ENCODE measurements around the gene CREBBP. TPM values are rescaled to one million over a fixed set of nuclear protein-coding genes. Genes with fewer than 3 reads are reported as not detected.

The CREBBP gene
- total and polyA plus RNA-seq, 9 of the 15 experiments (the other 6 are each of a cell fraction or from before 2014, with no cell fraction given), result 0.70 to 24.8 (median 5.6) TPM

- TF ChIP-seq IRF2 (CRISPR knock-in tag; IDR thresholded peaks at IDR 0.05) (no peak), CAMTA2 (CRISPR knock-in tag; conservative IDR thresholded peaks at IDR 0.05) (no peak)
These were observed 20.6 kb downstream of the CREBBP start (continued) for GRCh38 chr16:3859889-3860288.

- no peak overlapping the region for H3K4me2 ChIP-seq (ENCODE audit: insufficient read depth, low read length)
- POLR2A ChIA-PET, result no interaction called here
- no peaks in the 10 kb centered on the region for H3K27me3 ChIP-seq (ENCODE audit: control insufficient read depth in 2 of 2, insufficient read depth in 2 of 2, low read length in 2 of 2)
- H3K4me1 ChIP-seq (replicated peaks in 1 of 2; ENCODE audit: control insufficient read depth in 2 of 2, insufficient read depth in 2 of 2, low read length in 2 of 2), result peaks cover 18 to 30% of the 10 kb centered on the region in 2 experiments
- peaks cover 3% of the 10 kb centered on the region for H3K9me1 ChIP-seq (ENCODE audit: control insufficient read depth, insufficient read depth, low read length)
- no peak overlapping the region for H3K27ac ChIP-seq (ENCODE audit: extremely low read depth, low read depth, low read length)
- BruUV-seq (replicated peaks), result no TSS peak
- ATAC-seq (no peak), FAIRE-seq (no peak), DNase-seq (ENCODE audit: extremely low read depth in 1 of 4, low spot score in 3 of 4) (no peak)
- in situ Hi-C loops (cut with MboI) (no loop called here), intact Hi-C loops (cut with micrococcal nuclease) (no loop called here)
- H3K9ac ChIP-seq (ENCODE audit: insufficient read depth in 1 of 2, low read depth in 2 of 2, low read length in 2 of 2), result no peak overlapping the region
- peaks cover 20% of the 10 kb centered on the region for H4K20me1 ChIP-seq (replicated peaks; ENCODE audit: control insufficient read depth, insufficient read depth, low read length)
- H3K9me3 ChIP-seq (replicated peaks; ENCODE audit: control insufficient read depth, insufficient read depth, low read depth, low read length), result no peaks in the 10 kb centered on the region
- no peak overlapping the region for H2AFZ ChIP-seq (ENCODE audit: low read depth, low read length)
- H3K4me3 ChIP-seq, result no peak overlapping the region
- H3K79me2 ChIP-seq (ENCODE audit: control insufficient read depth, insufficient read depth, low read length), result peaks cover 93% of the 10 kb centered on the region
- no peaks in the 10 kb centered on the region for H3K36me3 ChIP-seq (ENCODE audit: control insufficient read depth, insufficient read depth, low read length)
- no peak for TF ChIP-seq ZNF280B (CRISPR knock-in tag; IDR thresholded peaks at IDR 0.05)
- CTCF ChIA-PET (ENCODE audit: low intra/inter-chr PET ratio), result no interaction called here
These were observed 21.7 kb downstream of the CREBBP start for GRCh38 chr16:3858801-3859200.

All from K562 (cell line).